Measurements from ENCODE around the gene AP2A1. TPM values are rescaled to one million over a fixed set of nuclear protein-coding genes. Genes with fewer than 3 reads are reported as not detected.
"Not testable (repeated sequence)": the region's sequence is repeated elsewhere in the genome, so short reads cannot be mapped to it uniquely, and the experiment has no call there.

Gene AP2A1
- polyA plus RNA-seq, 1 donor, result 56.3 TPM

DNA sequence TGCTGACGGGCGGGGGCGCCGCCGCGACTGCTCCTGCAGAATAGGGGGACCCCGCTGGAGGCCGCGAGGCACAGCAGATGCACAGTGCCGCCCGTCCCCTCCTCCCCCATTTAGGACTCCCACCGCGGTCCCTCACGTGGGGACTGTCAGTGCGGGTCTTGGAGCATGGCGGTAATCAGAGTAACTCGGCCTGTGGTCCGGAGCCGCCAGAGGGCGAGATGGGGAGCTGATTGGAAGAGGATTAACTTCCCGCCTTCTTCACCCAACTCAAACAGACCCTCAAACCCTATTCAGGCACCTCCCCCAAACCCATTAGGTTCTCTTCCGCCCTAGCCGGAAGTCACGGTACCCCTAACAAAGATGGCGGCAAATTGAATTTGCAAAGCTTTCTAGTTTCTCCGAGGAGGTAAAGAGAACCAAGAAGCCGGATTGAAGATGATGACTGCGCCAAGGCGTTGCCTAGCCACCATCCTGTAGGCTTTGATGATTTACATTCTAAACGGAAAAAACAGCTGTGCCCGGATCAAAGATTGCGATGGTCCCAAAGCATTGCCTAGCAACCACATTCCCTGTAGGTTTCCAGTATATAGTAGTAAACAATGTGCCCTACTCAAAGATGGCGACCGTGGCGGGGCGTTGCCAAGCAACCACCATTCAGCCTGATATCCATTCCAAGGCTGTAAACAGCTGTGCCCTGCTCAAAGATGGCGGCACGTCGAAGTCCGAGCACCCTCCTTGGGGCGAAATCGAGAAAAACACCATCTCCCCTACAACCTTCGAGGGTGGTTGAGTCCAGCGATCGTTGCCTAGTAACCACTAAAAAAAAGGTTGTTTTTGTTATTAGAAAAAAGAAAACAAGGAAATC is 46.4 kb downstream of the AP2A1 start, which contains the start of gene FUZ:
Gene FUZ (minus strand): TSS at position 296 of the 865 bp plus-strand sequence. CDS start 186 bp downstream, at position 110.
- DNase-seq (ENCODE audit: low read depth), result peak; percentile 98

GRCh38 chr19:49814010-49814409 is 47.2 kb downstream of the AP2A1 start:
- DNase-seq (ENCODE audit: low read depth), result no peak

- no peak for DNase-seq (ENCODE audit: low read depth)
These were observed 49.8 kb downstream of the AP2A1 start for GRCh38 chr19:49816590-49816989.

GRCh38 chr19:49817964-49818648 is 51.3 kb downstream of the AP2A1 start, which contains the start of gene MED25:
TSS of gene MED25 (plus strand) at chr19:49818289. CDS start at chr19:49818342, 53 bp downstream.
- DNase-seq (ENCODE audit: low read depth), result peak; percentile 66

GRCh38 chr19:49818649-49819370 is 52.0 kb downstream of the AP2A1 start:
- DNase-seq (ENCODE audit: low read depth), result no peak

- DNase-seq (ENCODE audit: low read depth), result not testable (repeated sequence)
These were observed 52.8 kb downstream of the AP2A1 start for GRCh38 chr19:49819452-49820115.

- no peak for DNase-seq (ENCODE audit: low read depth)
These were observed 53.3 kb downstream of the AP2A1 start for GRCh38 chr19:49820125-49820524.

DNA sequence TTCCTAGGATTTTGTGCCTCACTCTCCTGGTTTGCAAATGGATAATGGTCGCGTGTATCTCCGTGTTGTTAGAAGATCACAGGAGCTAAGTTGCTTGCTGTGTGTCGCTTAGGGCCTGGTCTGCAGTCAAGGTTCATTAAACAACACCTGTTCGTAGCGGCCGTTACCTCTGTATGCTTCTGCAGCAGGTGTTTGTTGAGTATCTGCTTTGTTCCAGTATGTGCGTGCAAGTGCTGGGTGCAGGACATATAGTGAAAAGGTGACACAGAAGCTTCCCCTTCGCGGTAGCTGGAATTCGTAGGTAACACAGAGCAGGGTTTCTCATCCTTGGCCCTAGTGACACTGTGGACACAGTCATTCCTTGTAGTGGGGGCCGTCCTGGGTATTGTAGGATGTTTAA is 56.7 kb downstream of the AP2A1 start:
- DNase-seq (ENCODE audit: low read depth), result no peak

- DNase-seq (ENCODE audit: low read depth), result no peak
These were observed 57.9 kb downstream of the AP2A1 start for GRCh38 chr19:49824662-49825061.

- no peak for DNase-seq (ENCODE audit: low read depth)
These were observed 60.2 kb downstream of the AP2A1 start for GRCh38 chr19:49827034-49827433.

GRCh38 chr19:49829200-49829599 is 62.4 kb downstream of the AP2A1 start:
- no peak for DNase-seq (ENCODE audit: low read depth)

GRCh38 chr19:49829721-49830120 is 62.9 kb downstream of the AP2A1 start:
- no peak for DNase-seq (ENCODE audit: low read depth)

DNA sequence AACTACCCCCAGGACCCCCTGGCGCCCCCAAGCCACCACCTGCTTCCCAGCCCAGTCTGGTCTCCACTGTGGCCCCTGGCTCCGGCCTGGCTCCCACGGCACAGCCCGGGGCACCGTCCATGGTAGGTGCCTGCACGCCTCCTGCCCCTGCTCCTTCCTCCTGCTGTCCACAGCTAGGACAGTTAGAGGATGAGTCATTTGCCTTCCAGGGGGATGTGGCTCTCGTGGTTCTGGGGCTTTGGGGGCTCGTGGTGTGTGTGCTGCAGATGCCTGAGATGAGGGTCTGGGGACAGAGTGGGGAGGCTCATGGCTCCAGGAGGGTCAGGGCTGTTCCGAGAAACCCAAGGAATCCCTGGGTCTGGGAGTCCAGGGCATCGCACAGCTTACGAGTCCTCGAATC is 64.0 kb downstream of the AP2A1 start:
- no peak for DNase-seq (ENCODE audit: low read depth)

- no peak for DNase-seq (ENCODE audit: low read depth)
These were observed 64.8 kb downstream of the AP2A1 start for GRCh38 chr19:49831592-49831991.

DNA sequence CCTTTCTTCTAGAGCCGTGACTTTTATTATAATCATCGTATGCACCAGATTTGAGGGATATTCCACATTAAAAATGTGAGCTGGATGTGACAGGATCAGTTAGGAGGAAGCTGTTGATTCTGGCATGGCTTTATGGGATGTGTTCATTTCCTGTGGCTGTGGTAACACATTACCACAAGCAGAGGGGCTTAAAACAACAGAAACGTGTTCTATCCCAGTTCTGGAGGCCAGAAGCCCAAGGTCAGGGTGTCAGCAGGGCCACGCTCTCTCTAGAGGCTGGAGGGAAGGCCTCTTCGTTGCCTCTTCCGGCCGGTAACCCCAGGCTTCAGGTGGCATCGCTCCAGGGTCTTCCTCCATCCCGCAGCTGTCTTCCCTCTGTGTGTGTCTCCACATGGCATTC is 65.8 kb downstream of the AP2A1 start:
- no peak for DNase-seq (ENCODE audit: low read depth)

GRCh38 chr19:49833599-49833998 is 66.8 kb downstream of the AP2A1 start:
- no peak for DNase-seq (ENCODE audit: low read depth)

DNA sequence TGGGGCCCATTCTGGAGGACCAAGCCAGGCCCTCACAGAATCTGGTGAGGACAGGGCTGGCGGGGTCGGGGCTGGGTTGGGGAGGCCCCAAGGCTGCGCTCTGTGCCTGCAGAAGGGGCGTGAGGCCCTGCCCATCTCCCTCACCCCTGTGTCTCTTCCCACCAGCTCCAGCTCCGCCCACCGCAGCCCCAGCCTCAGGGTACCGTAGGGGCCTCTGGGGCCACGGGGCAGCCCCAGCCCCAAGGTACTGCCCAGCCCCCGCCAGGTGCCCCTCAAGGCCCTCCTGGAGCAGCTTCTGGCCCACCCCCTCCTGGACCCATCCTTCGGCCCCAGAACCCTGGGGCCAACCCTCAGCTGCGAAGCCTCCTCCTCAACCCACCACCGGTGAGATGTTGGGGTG is 68.8 kb downstream of the AP2A1 start:
- DNase-seq (ENCODE audit: low read depth), result no peak

DNA sequence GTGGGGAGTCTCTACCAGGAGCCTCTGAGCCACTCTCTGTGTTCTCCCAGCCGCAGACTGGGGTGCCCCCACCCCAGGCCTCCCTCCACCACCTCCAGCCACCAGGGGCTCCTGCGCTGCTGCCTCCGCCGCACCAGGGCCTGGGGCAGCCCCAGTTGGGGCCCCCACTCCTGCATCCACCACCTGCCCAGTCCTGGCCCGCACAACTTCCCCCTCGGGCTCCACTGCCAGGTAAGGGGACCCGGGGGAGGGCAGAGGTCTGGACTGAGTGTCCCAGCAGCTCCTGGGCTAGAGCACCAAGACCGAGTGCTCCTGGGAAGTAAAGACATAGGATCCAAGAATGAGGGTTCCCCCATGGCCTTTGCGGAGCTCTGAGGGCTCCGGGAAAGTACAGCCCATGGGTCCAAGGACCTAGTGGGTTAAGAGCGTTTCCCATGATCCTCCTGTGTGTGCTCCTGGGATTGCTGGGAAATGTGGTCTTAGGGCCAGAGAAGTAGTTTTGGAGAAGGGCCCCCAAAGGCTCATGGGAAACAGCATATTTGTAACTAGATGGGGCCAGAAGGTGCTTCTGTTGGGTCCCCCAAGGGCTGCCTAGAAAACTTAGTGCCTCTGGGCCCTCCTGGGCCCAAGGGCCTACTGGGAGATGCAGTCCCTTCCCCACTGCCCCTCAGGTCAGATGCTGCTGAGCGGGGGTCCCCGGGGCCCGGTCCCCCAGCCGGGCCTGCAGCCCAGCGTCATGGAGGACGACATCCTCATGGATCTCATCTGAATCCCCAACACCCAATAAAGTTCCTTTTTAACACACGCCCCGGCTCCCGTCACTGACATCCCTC is 69.6 kb downstream of the AP2A1 start:
- DNase-seq (ENCODE audit: low read depth), result no peak

GRCh38 chr19:49837009-49837310 is 70.2 kb downstream of the AP2A1 start:
- DNase-seq (ENCODE audit: low read depth), result no peak

GRCh38 chr19:49837425-49837824 is 70.6 kb downstream of the AP2A1 start:
- no peak for DNase-seq (ENCODE audit: low read depth)
